ENCODE results near the gene LIPA.
"Not testable (repeated sequence)": the region's sequence is repeated elsewhere in the genome, so short reads cannot be mapped to it uniquely, and the experiment has no call there.

The LIPA gene

GRCh38 chr10:89203237-89203636, 48.3 kb downstream of the LIPA start:
- no peak overlapping the region for H3K27ac ChIP-seq

GRCh38 chr10:89202033-89202425, 49.5 kb downstream of the LIPA start:
- TF ChIP-seq CTCF (conservative IDR thresholded peaks at IDR 0.05), result no peak
- no peak overlapping the region for H3K27ac ChIP-seq

More at GRCh38 chr10:89203237-89203636, 48.3 kb downstream of the LIPA start:
- TF ChIP-seq CTCF (conservative IDR thresholded peaks at IDR 0.05), result no peak

DNA sequence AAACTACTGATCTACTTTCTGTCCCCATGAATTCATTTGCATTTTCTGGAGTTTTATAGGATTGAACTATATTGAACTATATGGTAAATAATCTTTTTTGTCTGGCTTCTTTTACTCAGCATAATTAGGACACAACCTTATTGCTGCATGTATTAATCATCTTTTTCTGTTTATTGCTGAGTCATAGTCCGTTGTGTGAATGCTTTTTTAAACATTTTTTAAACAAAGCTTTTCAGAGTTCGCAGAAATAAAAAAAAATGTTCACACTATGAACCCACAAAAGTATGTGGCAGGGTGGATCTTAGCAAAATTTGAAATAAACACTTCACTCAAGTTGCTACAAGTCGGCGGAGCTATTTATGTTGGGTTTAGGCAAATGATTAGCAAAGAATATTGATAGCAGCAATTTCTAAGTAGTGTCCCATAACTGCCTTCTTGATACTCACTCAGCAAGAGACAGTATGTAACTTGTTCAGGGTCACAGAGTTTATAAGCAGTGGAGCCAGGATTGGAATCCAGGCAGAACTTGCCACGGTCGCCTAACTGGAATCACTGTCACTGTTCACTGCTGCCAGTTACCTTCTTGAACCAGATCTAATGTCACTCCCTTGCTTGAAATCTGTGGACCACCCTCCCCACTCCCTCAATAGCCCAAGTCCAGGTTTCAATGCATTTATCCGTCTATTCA, 50.1 kb downstream of the LIPA start:
- H3K27ac ChIP-seq, result no peak overlapping the region
- TF ChIP-seq CTCF (conservative IDR thresholded peaks at IDR 0.05), result no peak

GRCh38 chr10:89197473-89197872, 54.1 kb downstream of the LIPA start:
- no peak overlapping the region for H3K27ac ChIP-seq
- no peak for TF ChIP-seq CTCF (conservative IDR thresholded peaks at IDR 0.05)

DNA sequence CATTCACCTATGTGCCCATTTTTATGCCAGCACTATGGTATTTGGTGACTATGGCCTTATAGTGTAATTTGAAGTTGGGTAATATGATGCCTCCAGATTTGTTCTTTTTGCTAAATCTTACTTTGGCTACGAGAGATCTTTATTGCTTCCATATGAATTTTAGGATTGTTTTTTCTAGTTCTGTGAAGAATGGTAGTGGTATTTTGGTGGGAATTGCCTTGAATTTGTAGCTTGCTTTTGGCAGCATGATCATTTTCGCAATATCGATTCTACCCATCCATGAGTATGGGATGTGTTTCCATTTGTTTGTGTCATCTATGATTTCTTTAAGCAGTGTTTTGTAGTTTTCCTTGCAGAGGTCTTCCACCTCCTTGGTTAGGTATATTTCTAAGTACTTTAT, 60.3 kb downstream of the LIPA start:
- H3K27ac ChIP-seq, result not testable (repeated sequence)

DNA sequence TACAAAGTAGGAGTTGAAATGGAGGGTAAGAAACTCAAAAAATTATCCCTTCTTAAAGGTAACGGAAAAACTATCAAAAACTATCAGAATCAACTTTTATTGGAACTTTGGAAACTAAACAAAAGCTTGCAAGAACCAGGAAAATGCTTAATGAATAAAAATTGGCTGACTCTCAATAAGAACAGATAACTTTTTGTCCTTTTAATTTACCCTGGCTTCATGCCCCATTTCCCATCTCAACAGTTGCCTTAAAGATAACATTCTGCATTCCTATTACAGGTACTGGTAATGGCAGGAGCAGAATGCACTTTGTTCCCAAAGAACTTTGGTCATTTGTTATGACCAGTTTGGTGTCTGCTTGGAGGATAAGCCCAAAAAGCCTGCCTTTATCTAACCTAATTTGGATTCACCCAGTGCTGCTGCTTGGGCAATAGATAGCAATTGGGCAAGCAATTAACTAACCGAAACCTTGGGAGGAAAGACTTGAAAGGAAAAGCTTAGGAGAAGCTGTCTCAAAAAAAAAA, 62.3 kb downstream of the LIPA start:
- no peak for TF ChIP-seq CTCF (conservative IDR thresholded peaks at IDR 0.05)
- no peak overlapping the region for H3K27ac ChIP-seq

GRCh38 chr10:89185658-89186057, 65.9 kb downstream of the LIPA start:
- no peak overlapping the region for H3K27ac ChIP-seq
- TF ChIP-seq CTCF (conservative IDR thresholded peaks at IDR 0.05), result no peak

- H3K27ac ChIP-seq, result no peak overlapping the region
- no peak for TF ChIP-seq CTCF (conservative IDR thresholded peaks at IDR 0.05)
Observed at GRCh38 chr10:89184638-89185037, 66.9 kb downstream of the LIPA start.
